GM12878 (cell line): ENCODE data around the gene VGF. TPM values are rescaled to one million over a fixed set of nuclear protein-coding genes. Genes with fewer than 3 reads are reported as not detected.
"Not testable (repeated sequence)": the region's sequence is repeated elsewhere in the genome, so short reads cannot be mapped to it uniquely, and the experiment has no call there.

Experiments used
- ATAC-seq: fragments of 200-7000 bp; cut with Tn5 transposase; 3 replicates; pipeline ENCODE4 v1.9.1; 2020; ENCODE audit warnings: mild to moderate bottlenecking, moderate library complexity
- BruUV-seq: library from RNA; stranded (reverse); fragments of 400-500 nt; replicated peaks from 2 replicates; lab custom pipeline; 2021; lab: Mats Ljungman, UMichigan
- CTCF ChIA-PET: fragments of 300-600 bp; sonication (Branson Sonifier 250); formaldehyde crosslinking; extraction: SDS; loops from one replicate; lab custom pipeline; 2021; ENCODE audit warnings: inconsistent platforms; lab: Yijun Ruan, JAX
- POLR2A ChIA-PET: fragments of 350-600 bp; formaldehyde crosslinking; extraction: SDS; loops from one replicate; lab custom pipeline; 2021; ENCODE audit warnings: inconsistent platforms; lab: Charles Lee
- RAD21 ChIA-PET: fragments of 300-600 bp; sonication (Branson Sonifier 250); formaldehyde crosslinking; loops from one replicate; lab custom pipeline; 2023; ENCODE audit warnings: antibody characterized with exemption; ENCODE audit not compliant: unreplicated experiment; lab: Charles Lee
- SMC1A ChIA-PET: fragments of 300-600 bp; sonication (Branson Sonifier 250); formaldehyde crosslinking; loops from one replicate; lab custom pipeline; 2023; ENCODE audit not compliant: unreplicated experiment, uncharacterized antibody; lab: Charles Lee
- DNase-seq: peaks from one replicate; pipeline ENCODE4 v3.0.0-alpha.2; 2011; ENCODE audit warnings: low read depth, low spot score
- FAIRE-seq: peaks from 3 replicates; lab custom pipeline; 2011; peaks lifted over from hg19 to GRCh38; lab: Jason Lieb, UNC
- H2AFZ ChIP-seq: 2 replicates; pipeline ENCODE4 v1.6.0; 2011; ENCODE audit warnings: low read depth, low read length, control low read depth; ENCODE audit not compliant: control insufficient read depth
- H3K27ac ChIP-seq: 2 replicates; pipeline ENCODE4 v1.5.1; 2011; ENCODE audit warnings: control low read depth; ENCODE audit not compliant: control insufficient read depth, insufficient read depth
- H3K27me3 ChIP-seq, 2 experiments: replicated peaks in 1 of 2; 2 replicates each; pipeline versions ENCODE4 v1.6.0 to v1.6.1; 2011; ENCODE audit warnings: low read length in 1 of 2; ENCODE audit not compliant: control insufficient read depth in 2 of 2, insufficient read depth in 2 of 2
- H3K36me3 ChIP-seq, 2 experiments: 2 replicates each; pipeline ENCODE4 v1.5.1; 2011; ENCODE audit warnings: low read length in 1 of 2; ENCODE audit not compliant: control insufficient read depth in 2 of 2, insufficient read depth in 2 of 2
- H3K4me1 ChIP-seq: 2 replicates; pipeline ENCODE4 v1.6.1; 2011; ENCODE audit warnings: mild to moderate bottlenecking, low read length, moderate library complexity, mixed read lengths; ENCODE audit not compliant: control insufficient read depth, insufficient read depth
- H3K4me2 ChIP-seq: 2 replicates; pipeline ENCODE4 v1.6.0; 2011; ENCODE audit warnings: control low read depth; ENCODE audit not compliant: control insufficient read depth, insufficient read depth
- H3K4me3 ChIP-seq: fragments of 200-600 bp; sonication (generic); 2 replicates; pipeline ENCODE4 v1.5.1; 2016
- H3K79me2 ChIP-seq: 2 replicates; pipeline ENCODE4 v1.6.0; 2011; ENCODE audit warnings: low read length; ENCODE audit not compliant: control insufficient read depth, insufficient read depth
- H3K9ac ChIP-seq: 2 replicates; pipeline ENCODE4 v1.8.0; 2011; ENCODE audit warnings: low read length, control low read depth, mixed read lengths; ENCODE audit not compliant: control insufficient read depth, insufficient read depth
- H3K9me3 ChIP-seq: replicated peaks from 3 replicates; pipeline ENCODE4 v1.5.1; 2011; ENCODE audit warnings: mild to moderate bottlenecking, low read length; ENCODE audit not compliant: control insufficient read depth, insufficient read depth
- H4K20me1 ChIP-seq: 2 replicates; pipeline ENCODE4 v1.6.0; 2011; ENCODE audit not compliant: control insufficient read depth, insufficient read depth
- ELK1 ChIP-seq: IDR thresholded peaks from 2 replicates; pipeline ENCODE4 v1.6.1; 2012; ENCODE audit warnings: low read depth, low read length, improper control_type of control experiment
- WGBS: methylation state at CpG from one replicate; pipeline ENCODE4 v1.1.6; 2016; ENCODE audit warnings: low lambda C conversion rate; ENCODE audit not compliant: insufficient replicate concordance, insufficient coverage; ENCODE audit errors: missing lambda C conversion rate; 5-methylcytosine and 5-hydroxymethylcytosine counted together
- in situ Hi-C: fragments of 300-500 bp; cut with MboI; formaldehyde crosslinking; loops from 9 replicates; pipeline ENCODE4 v1.14.3; 2018; ENCODE audit warnings: mixed read lengths
- intact Hi-C: fragments of 100-400 bp; cut with micrococcal nuclease; formaldehyde crosslinking; loops from one replicate; pipeline ENCODE4 v1.14.2; 2022; ENCODE audit not compliant: unreplicated experiment
- polyA plus RNA-seq, 11 experiments: library from polyadenylated mRNA; depleted of rRNA in 4 of 11; unstranded in 6 of 11; stranded (reverse) in 5 of 11; fragments of >200 nt; fragmentation: Nextera tagmentation in 4 of 11; fragmentation: Illumina TruSeq in 1 of 11; extraction: Ambion mirVana in 4 of 11; extraction: Trizol in 1 of 11; gene quantifications; 1 replicate in 1 of 11; 2 replicates in 10 of 11; pipeline versions ENCODE4 v1.2.1 to v1.2.3, GENCODE V29; 2011 to 2016; ENCODE audit warnings: inconsistent platforms in 2 of 11, missing spikeins in 2 of 11, low read depth in 1 of 11
- total RNA-seq, 4 experiments: library from RNA; depleted of rRNA in 3 of 4; stranded (reverse); fragments of >200 nt in 3 of 4; fragmentation: Illumina TruSeq in 1 of 4; extraction: Trizol in 1 of 4; gene quantifications; 2 replicates each; pipeline versions ENCODE4 v1.2.1 to v1.2.3, GENCODE V29; 2013 to 2021

VGF gene
- total and polyA plus RNA-seq, 10 of the 15 experiments (the other 5 are each of a cell fraction or from before 2014, with no cell fraction given), result 0.09 to 0.25 (median 0.17) TPM; not detected in 6

GRCh38 chr7:101132626-101133600 lies 32.5 kb downstream of the VGF start:
- H3K27me3 ChIP-seq, H3K9me3 ChIP-seq, H3K4me2 ChIP-seq, FAIRE-seq, in situ Hi-C loops, intact Hi-C loops, H3K4me3 ChIP-seq, ATAC-seq, H3K9ac ChIP-seq, BruUV-seq, DNase-seq, H3K4me1 ChIP-seq, H3K36me3 ChIP-seq, H3K79me2 ChIP-seq, H4K20me1 ChIP-seq, H2AFZ ChIP-seq, H3K27ac ChIP-seq: not testable (repeated sequence)
- CTCF ChIA-PET, result interaction anchor here (1.3 to 3.4 kb wide), 4 partner anchors 10 to 238 kb away, joined by 3 to 21 read pairs (median 11); partner anchors contain the start of gene VGF
- RAD21 ChIA-PET, result interaction anchor here (0.6 to 2.3 kb wide), 5 partner anchors 8 to 60 kb away, joined by 3 to 13 read pairs (median 3); no protein-coding TSS in a partner anchor
- WGBS, result 55% methylated on average over 18 of the region's 18 CpGs
- SMC1A ChIA-PET, result interaction anchor here (0.6 to 3.1 kb wide), 3 partner anchors 10 to 413 kb away, joined by 3 to 12 read pairs (median 4); no protein-coding TSS in a partner anchor
- POLR2A ChIA-PET, result interaction anchor here (0.6 to 2.5 kb wide), 2 partner anchors 10 to 1201 kb away, joined by 3 to 12 read pairs; no protein-coding TSS in a partner anchor

- no peak overlapping the region for H3K4me2 ChIP-seq
- intact Hi-C loops, result no loop called here
- H3K79me2 ChIP-seq, result no peaks in the 10 kb centered on the region
- TF ChIP-seq ELK1, result no peak
- TF ChIP-seq, all 136 proteins: peak for 0
- Histone ChIP-seq H3K4me3 (no peak overlapping the region), H3K27me3 (peaks cover 0 to 2% of the 10 kb centered on the region in 2 experiments; a peak in 2 of 4 replicates), H3K36me3 (no peaks in the 10 kb centered on the region), H3K4me1 (peaks cover 19% of the 10 kb centered on the region), H4K20me1 (no peaks in the 10 kb centered on the region), H2AFZ (no peak overlapping the region), H3K9me3 (no peaks in the 10 kb centered on the region), H3K9ac (no peak overlapping the region), H3K27ac (no peak overlapping the region)
- POLR2A ChIA-PET, result interaction anchor here (0.6 kb wide), 1 partner anchor 27 kb away, joined by 3 read pairs; no protein-coding TSS in a partner anchor
- 67% methylated on average over 3 of the region's 3 CpGs for WGBS
- in situ Hi-C loops, result no loop called here
- no peak for FAIRE-seq
- no peak for DNase-seq
- RAD21 ChIA-PET, result interaction anchor here (0.7 kb wide), 1 partner anchor 20 kb away, joined by 3 read pairs; no protein-coding TSS in a partner anchor
- BruUV-seq, result no TSS peak
- CTCF ChIA-PET, result no interaction called here
- no peak for ATAC-seq
- SMC1A ChIA-PET, result interaction anchor here (0.7 kb wide), 1 partner anchor 49 kb away, joined by 3 read pairs; no protein-coding TSS in a partner anchor
These were observed 35.7 kb downstream of the VGF start for GRCh38 chr7:101129603-101130117.
